ENCODE data around the gene UBE2H. TPM values are rescaled to one million over a fixed set of nuclear protein-coding genes. Genes with fewer than 3 reads are reported as not detected.

Gene UBE2H
- total RNA-seq, 4 donors from 2014 or later, result 68.3 to 123 (median 91.4) TPM

- TF ChIP-seq CTCF (IDR thresholded peaks at IDR 0.05) (no peak), EP300 (IDR thresholded peaks at IDR 0.05) (no peak), POLR2A (IDR thresholded peaks at IDR 0.05; ENCODE audit: low read depth) (no peak), POLR2AphosphoS5 (IDR thresholded peaks at IDR 0.05) (peak; percentile 66 to 89)
- Histone ChIP-seq H3K9me3 (no peaks in the 10 kb centered on the region), H3K4me3 (peak overlapping the region; percentile 90 to 100 (median 97)), H3K27me3 (no peaks in the 10 kb centered on the region), H3K27ac (replicated peaks in 1 of 4) (peak overlapping the region; percentile 97 to 99 (median 98)), H3K36me3 (no peaks in the 10 kb centered on the region), H3K4me1 (peaks cover 35 to 62% (median 47%) of the 10 kb centered on the region in 4 donors)
- WGBS, result under 1% methylated on average over 10 of the region's 10 CpGs
- peak; percentile 97 for DNase-seq (ENCODE audit: extremely low spot score)
- intact Hi-C loops (cut with DNase I), result loop anchor here (2.0 to 5.0 kb wide), 2 partner anchors 87 to 118 kb away; no protein-coding TSS in a partner anchor
These were observed 3.9 kb downstream of the UBE2H start for GRCh38 chr7:129948877-129949291.

- no peak for TF ChIP-seq EP300 (IDR thresholded peaks at IDR 0.05)
- TF ChIP-seq POLR2AphosphoS5 (IDR thresholded peaks at IDR 0.05), result no peak
- no peak for TF ChIP-seq POLR2A (IDR thresholded peaks at IDR 0.05; ENCODE audit: low read depth)
- no peak for TF ChIP-seq CTCF (IDR thresholded peaks at IDR 0.05)
- Histone ChIP-seq H3K27me3 (no peaks in the 10 kb centered on the region), H3K36me3 (peaks cover 0 to 4% (median 2%) of the 10 kb centered on the region in 4 donors), H3K4me3 (peak overlapping the region in 3 of 4 donors; percentile 90 to 97 (median 97)), H3K4me1 (peaks cover 35 to 62% (median 47%) of the 10 kb centered on the region in 4 donors), H3K9me3 (no peaks in the 10 kb centered on the region), H3K27ac (replicated peaks in 1 of 4) (peak overlapping the region; percentile 97 to 99 (median 98))
- DNase-seq (ENCODE audit: extremely low spot score), result no peak
- WGBS, result 91% methylated on average over 5 of the region's 5 CpGs
- intact Hi-C loops (cut with DNase I), result loop anchor here (2.0 to 5.0 kb wide), 2 partner anchors 86 to 118 kb away; no protein-coding TSS in a partner anchor
These were observed 4.4 kb downstream of the UBE2H start for GRCh38 chr7:129948338-129948737.

GRCh38 chr7:129947701-129948100 lies 5.1 kb downstream of the UBE2H start:
- H3K36me3 ChIP-seq, result peaks cover 0 to 10% (median 5%) of the 10 kb centered on the region in 4 donors
- WGBS, result 63% methylated on average over 8 of the region's 8 CpGs
- intact Hi-C loops (cut with DNase I), result loop anchor here (2.0 to 5.0 kb wide), 2 partner anchors 85 to 117 kb away; no protein-coding TSS in a partner anchor
- H3K27me3 ChIP-seq, result no peaks in the 10 kb centered on the region
- TF ChIP-seq POLR2AphosphoS5 (IDR thresholded peaks at IDR 0.05), result no peak
- TF ChIP-seq EP300 (IDR thresholded peaks at IDR 0.05), result no peak
- TF ChIP-seq CTCF (IDR thresholded peaks at IDR 0.05), result no peak
- TF ChIP-seq POLR2A (IDR thresholded peaks at IDR 0.05; ENCODE audit: low read depth), result no peak
- no peak for DNase-seq (ENCODE audit: extremely low spot score)
- H3K9me3 ChIP-seq, result no peaks in the 10 kb centered on the region
- no peak overlapping the region for H3K4me3 ChIP-seq
- peaks cover 35 to 67% (median 47%) of the 10 kb centered on the region in 4 donors for H3K4me1 ChIP-seq
- peak overlapping the region; percentile 97 to 99 (median 98) for H3K27ac ChIP-seq (replicated peaks in 1 of 4)

GRCh38 chr7:129947049-129947448 lies 5.7 kb downstream of the UBE2H start:
- Histone ChIP-seq H3K9me3 (no peaks in the 10 kb centered on the region), H3K4me3 (no peak overlapping the region), H3K36me3 (peaks cover 0 to 12% (median 5%) of the 10 kb centered on the region in 4 donors), H3K27ac (replicated peaks in 1 of 4) (peak overlapping the region in 3 of 4 donors; percentile 97 to 99 (median 98)), H3K4me1 (peaks cover 35 to 74% (median 47%) of the 10 kb centered on the region in 4 donors), H3K27me3 (no peaks in the 10 kb centered on the region)
- 74% methylated on average over 3 of the region's 3 CpGs for WGBS
- DNase-seq (ENCODE audit: extremely low spot score), result no peak
- intact Hi-C loops (cut with DNase I), result loop anchor here (5.0 kb wide), 1 partner anchor 85 kb away; no protein-coding TSS in a partner anchor
- no peak for TF ChIP-seq EP300 (IDR thresholded peaks at IDR 0.05)
- TF ChIP-seq CTCF (IDR thresholded peaks at IDR 0.05), result no peak
- TF ChIP-seq POLR2AphosphoS5 (IDR thresholded peaks at IDR 0.05), result no peak
- no peak for TF ChIP-seq POLR2A (IDR thresholded peaks at IDR 0.05; ENCODE audit: low read depth)
